Hepatocyte (in vitro differentiated cells): ENCODE data around the gene LANCL2. TPM values are rescaled to one million over a fixed set of nuclear protein-coding genes. Genes with fewer than 3 reads are reported as not detected.
A peak's percentile ranks its signal among the peaks of the same experiment; 100 is the strongest.
"Not testable (repeated sequence)": the region's sequence is repeated elsewhere in the genome, so short reads cannot be mapped to it uniquely, and the experiment has no call there.

Source experiments
- DNase-seq: peaks from one replicate; pipeline ENCODE4 v3.0.0-alpha.2; 2016; ENCODE audit warnings: low spot score
- H2AFZ ChIP-seq: fragments of 200-600 bp; sonication (generic); 2 replicates; pipeline ENCODE4 v1.6.0; 2016; ENCODE audit warnings: antibody characterized with exemption, mild to moderate bottlenecking
- H3K27ac ChIP-seq: fragments of 200-600 bp; sonication (generic); 2 replicates; pipeline ENCODE4 v1.5.1; 2016; ENCODE audit warnings: mild to moderate bottlenecking
- H3K27me3 ChIP-seq: fragments of 200-600 bp; sonication (generic); 2 replicates; pipeline ENCODE4 v1.6.1; 2016
- H3K36me3 ChIP-seq: fragments of 200-600 bp; sonication (generic); replicated peaks from 2 replicates; pipeline ENCODE4 v1.5.1; 2016; ENCODE audit warnings: low read depth; ENCODE audit not compliant: insufficient read depth
- H3K4me1 ChIP-seq: fragments of 200-600 bp; sonication (generic); 2 replicates; pipeline ENCODE4 v1.5.1; 2016; ENCODE audit warnings: mild to moderate bottlenecking, moderate library complexity; ENCODE audit not compliant: insufficient read depth
- H3K4me2 ChIP-seq: fragments of 200-600 bp; sonication (generic); 2 replicates; pipeline ENCODE4 v1.6.0; 2016
- H3K4me3 ChIP-seq: fragments of 200-600 bp; sonication (generic); 2 replicates; pipeline ENCODE4 v1.5.1; 2016; ENCODE audit warnings: mild to moderate bottlenecking
- H3K79me2 ChIP-seq: fragments of 200-600 bp; sonication (generic); 2 replicates; pipeline ENCODE4 v1.6.0; 2017; ENCODE audit warnings: mild to moderate bottlenecking
- H3K9me2 ChIP-seq: fragments of 200-600 bp; sonication (generic); replicated peaks from 2 replicates; pipeline ENCODE4 v1.6.0; 2017; ENCODE audit warnings: mild to moderate bottlenecking; ENCODE audit not compliant: insufficient read depth
- H3K9me3 ChIP-seq: fragments of 200-600 bp; sonication (generic); 2 replicates; pipeline ENCODE4 v1.5.1; 2016; ENCODE audit warnings: low read depth, mild to moderate bottlenecking
- H4K20me1 ChIP-seq: fragments of 200-600 bp; sonication (generic); 2 replicates; pipeline ENCODE4 v1.6.0; 2016; ENCODE audit warnings: mild to moderate bottlenecking; ENCODE audit not compliant: insufficient read depth, poor library complexity, severe bottlenecking
- EZH2 ChIP-seq: fragments of 200-600 bp; sonication (generic); IDR thresholded peaks from 2 replicates; pipeline ENCODE4 v1.6.1; 2016; ENCODE audit warnings: antibody characterized with exemption, mild to moderate bottlenecking, borderline replicate concordance
- EZH2phosphoT487 ChIP-seq: fragments of 200-600 bp; sonication (generic); IDR thresholded peaks from one replicate; pipeline ENCODE4 v1.6.1; 2018; ENCODE audit warnings: antibody characterized with exemption, mild to moderate bottlenecking, low read depth, moderate library complexity; ENCODE audit not compliant: unreplicated experiment, severe bottlenecking
- WGBS: methylation state at CpG from one replicate; pipeline ENCODE4 v1.1.6; 2016; ENCODE audit warnings: low lambda C conversion rate; ENCODE audit errors: missing lambda C conversion rate; 5-methylcytosine and 5-hydroxymethylcytosine counted together
- polyA plus RNA-seq: library from polyadenylated mRNA; unstranded; fragments of >200 nt; fragmentation: Nextera tagmentation; extraction: Ambion mirVana; gene quantifications from 2 replicates; pipeline ENCODE4 v1.2.1, GENCODE V29; 2016
- total RNA-seq: library from RNA; depleted of rRNA; stranded (reverse); fragments of >200 nt; gene quantifications from 2 replicates; pipeline ENCODE4 v1.2.3, GENCODE V29; 2014
- TF ChIP-seq, protein P1 (sequence below): fragments of 200-600 bp; sonication (generic); IDR thresholded peaks from 2 replicates; pipeline ENCODE4 v1.5.1; 2016; ENCODE audit warnings: antibody characterized with exemption, mild to moderate bottlenecking; ENCODE audit not compliant: poor library complexity

Gene LANCL2
- total and polyA plus RNA-seq, 2 experiments from 2014 or later: 13.5 to 14.8 TPM

DNA sequence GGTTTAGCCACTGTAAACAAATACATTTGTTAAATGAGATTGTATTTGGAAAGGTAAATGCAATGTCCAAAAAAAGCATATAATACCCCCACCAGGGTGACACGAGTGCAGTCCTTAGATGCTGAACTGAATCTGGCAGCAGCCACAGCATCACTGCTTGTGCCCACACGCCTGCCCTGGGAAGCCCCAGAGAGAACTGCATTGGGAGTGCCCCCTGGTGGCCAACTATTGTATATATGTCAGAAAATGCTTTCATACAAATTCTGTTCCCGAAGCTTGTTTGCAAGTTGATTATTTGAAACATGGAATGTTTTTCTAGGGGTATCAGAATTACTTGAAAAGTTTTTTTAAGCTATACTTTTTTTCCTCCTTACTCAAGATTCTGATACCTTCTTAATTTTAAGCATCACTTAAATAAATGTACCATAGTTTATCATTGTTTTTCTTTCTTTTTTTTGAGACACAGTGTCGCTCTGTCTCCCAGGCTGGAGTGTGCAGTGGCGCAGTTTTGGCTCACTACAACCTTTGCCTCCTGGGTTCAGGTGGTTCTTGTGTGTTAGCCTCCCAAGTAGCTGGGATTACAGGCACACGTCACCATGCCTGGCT is 50.1 kb downstream of the LANCL2 start:
- no peaks in the 10 kb centered on the region for H3K36me3 ChIP-seq
- no peak overlapping the region for H3K4me2 ChIP-seq
- no peaks in the 10 kb centered on the region for H3K27me3 ChIP-seq
- no peaks in the 10 kb centered on the region for H3K79me2 ChIP-seq
- no peaks in the 10 kb centered on the region for H4K20me1 ChIP-seq
- no peaks in the 10 kb centered on the region for H3K9me2 ChIP-seq
- no peaks in the 10 kb centered on the region for H3K4me1 ChIP-seq
- peak; percentile 90 for DNase-seq
- 44% methylated on average over 5 of the region's 6 CpGs for WGBS
- H2AFZ ChIP-seq: no peak overlapping the region
- no peak overlapping the region for H3K27ac ChIP-seq
- H3K4me3 ChIP-seq: no peak overlapping the region
- no peaks in the 10 kb centered on the region for H3K9me3 ChIP-seq
- TF ChIP-seq, protein P1, sequence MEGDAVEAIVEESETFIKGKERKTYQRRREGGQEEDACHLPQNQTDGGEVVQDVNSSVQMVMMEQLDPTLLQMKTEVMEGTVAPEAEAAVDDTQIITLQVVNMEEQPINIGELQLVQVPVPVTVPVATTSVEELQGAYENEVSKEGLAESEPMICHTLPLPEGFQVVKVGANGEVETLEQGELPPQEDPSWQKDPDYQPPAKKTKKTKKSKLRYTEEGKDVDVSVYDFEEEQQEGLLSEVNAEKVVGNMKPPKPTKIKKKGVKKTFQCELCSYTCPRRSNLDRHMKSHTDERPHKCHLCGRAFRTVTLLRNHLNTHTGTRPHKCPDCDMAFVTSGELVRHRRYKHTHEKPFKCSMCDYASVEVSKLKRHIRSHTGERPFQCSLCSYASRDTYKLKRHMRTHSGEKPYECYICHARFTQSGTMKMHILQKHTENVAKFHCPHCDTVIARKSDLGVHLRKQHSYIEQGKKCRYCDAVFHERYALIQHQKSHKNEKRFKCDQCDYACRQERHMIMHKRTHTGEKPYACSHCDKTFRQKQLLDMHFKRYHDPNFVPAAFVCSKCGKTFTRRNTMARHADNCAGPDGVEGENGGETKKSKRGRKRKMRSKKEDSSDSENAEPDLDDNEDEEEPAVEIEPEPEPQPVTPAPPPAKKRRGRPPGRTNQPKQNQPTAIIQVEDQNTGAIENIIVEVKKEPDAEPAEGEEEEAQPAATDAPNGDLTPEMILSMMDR: peak; percentile 83
- TF ChIP-seq EZH2phosphoT487 (no peak), EZH2 (no peak)

DNA sequence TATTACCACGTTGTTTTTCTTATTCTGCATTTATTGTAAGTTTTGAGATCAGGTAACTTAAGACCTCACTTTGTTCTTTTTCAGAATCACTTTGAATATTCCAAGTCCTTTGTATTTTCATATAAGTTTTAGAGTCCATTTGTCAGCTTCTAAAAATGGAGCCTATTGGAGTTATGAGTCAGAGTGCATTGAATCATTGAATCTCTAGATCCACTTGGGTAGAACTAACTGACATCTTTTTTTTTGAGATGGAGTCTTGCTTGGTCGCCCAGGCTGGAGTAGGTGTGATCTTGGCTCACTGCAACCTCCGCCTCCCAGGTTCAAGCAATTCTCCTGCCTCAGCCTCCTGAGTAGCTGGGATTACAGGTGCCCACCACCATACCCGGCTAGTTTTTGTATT is 52.3 kb downstream of the LANCL2 start:
- not testable (repeated sequence) for H3K79me2 ChIP-seq, H3K9me2 ChIP-seq, H3K9me3 ChIP-seq, H3K36me3 ChIP-seq, H4K20me1 ChIP-seq, H3K4me1 ChIP-seq, H2AFZ ChIP-seq, H3K27me3 ChIP-seq, H3K4me3 ChIP-seq, H3K27ac ChIP-seq, DNase-seq, H3K4me2 ChIP-seq
- 85% methylated on average over 4 of the region's 4 CpGs for WGBS

DNA sequence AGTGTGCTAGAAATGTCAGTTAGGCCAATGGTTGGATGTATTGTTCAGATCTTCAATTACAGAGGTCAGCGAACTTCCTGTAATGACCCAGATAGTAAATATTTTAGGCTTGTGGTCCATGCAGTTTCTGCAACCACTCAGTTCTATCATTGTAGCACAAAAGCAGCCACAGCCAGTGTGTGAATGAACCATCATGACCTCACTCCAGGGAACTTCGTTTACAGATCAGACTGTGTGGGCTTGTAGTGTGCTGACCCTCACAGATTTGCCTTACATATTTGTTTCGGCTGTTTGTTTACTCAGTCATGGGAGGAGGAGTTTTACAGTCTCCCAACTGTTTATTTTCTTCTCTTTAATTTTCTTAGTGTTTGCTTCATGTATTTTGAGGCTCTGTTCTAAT is 55.4 kb downstream of the LANCL2 start:
- H2AFZ ChIP-seq: no peak overlapping the region
- H3K9me2 ChIP-seq: no peaks in the 10 kb centered on the region
- no peak overlapping the region for H3K4me3 ChIP-seq
- no peak for DNase-seq
- H3K4me2 ChIP-seq: no peak overlapping the region
- no peaks in the 10 kb centered on the region for H3K9me3 ChIP-seq
- no peaks in the 10 kb centered on the region for H3K27me3 ChIP-seq
- no peaks in the 10 kb centered on the region for H3K79me2 ChIP-seq
- H3K36me3 ChIP-seq: no peaks in the 10 kb centered on the region
- WGBS: 36% methylated on average over 3 of the region's 3 CpGs
- no peaks in the 10 kb centered on the region for H4K20me1 ChIP-seq
- TF ChIP-seq EZH2phosphoT487 (no peak), EZH2 (no peak)
- H3K4me1 ChIP-seq: peaks cover 3% of the 10 kb centered on the region
- H3K27ac ChIP-seq: no peak overlapping the region

DNA sequence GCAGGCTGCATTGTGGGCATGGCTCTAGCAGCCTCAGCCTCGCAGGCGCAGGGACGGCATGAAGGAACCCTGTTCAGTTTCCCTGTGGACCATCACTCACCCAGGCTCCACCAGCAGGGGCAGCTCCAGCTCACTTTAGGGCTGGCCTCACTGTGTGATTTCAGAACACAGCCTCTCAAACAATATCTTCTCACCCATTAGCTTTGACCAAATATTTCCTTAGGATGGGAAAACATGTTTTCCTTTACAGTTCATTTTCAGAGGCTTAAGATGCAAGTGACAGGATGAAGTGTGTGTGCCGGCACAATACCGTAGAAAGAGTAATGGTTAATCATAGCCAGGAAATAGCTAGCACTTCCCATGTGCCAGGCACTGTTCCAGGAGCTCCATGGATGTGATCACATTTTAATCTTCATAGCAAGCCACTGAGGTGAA is 58.2 kb downstream of the LANCL2 start:
- no peak for DNase-seq
- peaks cover 3% of the 10 kb centered on the region for H3K4me1 ChIP-seq
- H3K4me2 ChIP-seq: no peak overlapping the region
- H3K27ac ChIP-seq: no peak overlapping the region
- H3K36me3 ChIP-seq: no peaks in the 10 kb centered on the region
- no peaks in the 10 kb centered on the region for H3K27me3 ChIP-seq
- no peak for TF ChIP-seq EZH2phosphoT487
- H3K9me2 ChIP-seq: no peaks in the 10 kb centered on the region
- no peaks in the 10 kb centered on the region for H3K79me2 ChIP-seq
- H2AFZ ChIP-seq: no peak overlapping the region
- H4K20me1 ChIP-seq: no peaks in the 10 kb centered on the region
- no peaks in the 10 kb centered on the region for H3K9me3 ChIP-seq
- 79% methylated on average over 5 of the region's 5 CpGs for WGBS
- H3K4me3 ChIP-seq: no peak overlapping the region

DNA sequence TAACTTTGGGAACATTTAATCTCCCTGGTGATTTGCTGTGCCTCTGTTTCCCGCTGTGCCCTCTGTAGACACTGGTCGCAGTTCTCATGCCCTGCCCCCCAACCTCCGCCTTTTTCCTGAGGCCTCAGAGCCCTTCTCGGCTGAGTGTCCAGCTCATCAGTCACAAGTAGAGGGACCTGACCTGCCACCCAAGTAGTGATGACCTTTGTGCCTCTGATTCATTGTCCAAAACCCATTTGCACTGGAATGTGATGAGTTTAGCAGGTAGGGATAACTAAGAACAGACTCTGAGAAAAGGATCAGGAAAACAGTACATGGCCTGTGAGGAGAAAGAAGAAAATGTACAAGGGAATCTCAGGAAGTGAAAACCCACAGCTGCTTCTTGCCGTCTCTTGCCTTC is 58.8 kb downstream of the LANCL2 start:
- H3K9me2 ChIP-seq: no peaks in the 10 kb centered on the region
- no peak overlapping the region for H3K4me3 ChIP-seq
- H3K27ac ChIP-seq: peak overlapping the region; percentile 6
- TF ChIP-seq, protein P1: no peak
- no peak for TF ChIP-seq EZH2phosphoT487
- TF ChIP-seq EZH2: no peak
- no peaks in the 10 kb centered on the region for H3K79me2 ChIP-seq
- no peak overlapping the region for H2AFZ ChIP-seq
- H4K20me1 ChIP-seq: no peaks in the 10 kb centered on the region
- H3K36me3 ChIP-seq: no peaks in the 10 kb centered on the region
- no peak for DNase-seq
- 70% methylated on average over 5 of the region's 5 CpGs for WGBS
- no peaks in the 10 kb centered on the region for H3K27me3 ChIP-seq
- peaks cover 3% of the 10 kb centered on the region for H3K4me1 ChIP-seq
- no peak overlapping the region for H3K4me2 ChIP-seq
- no peaks in the 10 kb centered on the region for H3K9me3 ChIP-seq
